NCI-H2171 (cell line): Measurements from ENCODE around the gene S100A12.
"Not testable (repeated sequence)": the region's sequence is repeated elsewhere in the genome, so short reads cannot be mapped to it uniquely, and the experiment has no call there.

Experiments
- DNase-seq: peaks from one replicate; lab custom pipeline; 2025; lab: John Stamatoyannopoulos, UW

Gene S100A12

DNA sequence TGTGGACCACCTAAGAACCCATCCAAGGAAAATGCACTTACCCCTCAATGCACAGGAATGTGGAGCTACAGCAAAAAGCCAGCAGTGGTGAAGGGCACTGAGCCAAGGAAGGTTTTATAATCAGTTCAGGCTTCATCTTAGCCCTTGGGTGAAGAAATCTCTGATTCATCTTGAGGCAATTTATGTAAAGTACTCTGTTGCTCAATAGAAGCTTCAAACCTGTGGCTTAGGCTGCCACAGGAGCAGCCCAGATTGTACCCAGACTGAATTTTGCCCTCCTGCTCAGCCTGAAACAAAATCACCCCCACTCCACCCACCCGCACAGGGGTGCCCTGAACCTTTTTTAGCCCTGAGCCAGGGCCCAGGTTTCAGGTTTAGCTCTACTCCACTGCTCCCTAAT, at the start of gene S100A12:
S100A12 (minus strand) TSS at position 111 of the 400 bp plus-strand sequence. CDS start 1,029 bp downstream, outside the sequence.
- DNase-seq = no peak

DNA sequence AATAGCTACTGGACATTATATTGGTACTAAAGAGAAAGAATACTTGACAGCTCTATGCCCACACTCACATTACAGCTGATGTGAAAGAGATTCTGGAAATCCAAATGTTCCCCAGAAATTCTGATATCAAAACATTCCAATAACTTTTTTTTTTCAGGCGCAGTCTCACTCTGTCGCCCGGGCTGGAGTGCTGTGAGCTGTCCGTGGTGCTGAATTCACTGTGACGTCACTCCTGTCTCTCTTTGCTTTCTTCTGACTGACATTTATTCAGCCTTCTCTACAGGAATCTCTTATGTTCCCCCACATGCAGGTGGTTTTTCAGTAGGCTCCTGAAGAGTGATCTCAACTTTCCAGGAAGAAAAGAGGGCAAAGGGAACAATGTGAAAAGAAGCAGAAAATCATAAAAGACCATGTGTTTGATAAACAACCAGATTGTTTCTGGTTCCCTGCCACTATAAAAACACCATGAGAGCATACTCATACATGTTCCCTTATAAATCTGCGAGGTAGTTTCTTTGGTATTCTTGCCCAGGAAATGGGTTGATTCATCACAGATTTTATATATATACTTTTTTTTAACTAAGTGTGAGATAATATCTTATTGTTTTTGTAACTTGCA, 47.1 kb upstream of the S100A12 start:
- DNase-seq = no peak

DNA sequence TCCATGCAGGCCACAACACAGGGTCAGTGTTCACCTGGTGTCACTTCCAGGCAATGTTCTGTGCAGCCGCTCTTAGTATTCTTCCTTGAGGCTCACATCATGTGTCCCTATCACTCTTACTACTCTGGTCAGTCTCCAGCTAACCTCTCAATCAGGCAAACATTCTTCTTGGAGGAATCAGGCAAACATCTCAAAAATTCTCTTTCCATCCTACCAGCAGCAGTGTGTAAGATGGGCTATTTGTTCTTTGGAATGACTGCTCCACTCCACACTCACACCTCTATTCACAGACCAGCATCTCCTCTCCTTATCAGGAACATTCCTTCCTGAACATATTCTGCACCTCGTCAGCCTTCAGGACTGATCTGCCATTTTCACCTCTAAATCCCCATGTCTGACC, 44.9 kb upstream of the S100A12 start:
- DNase-seq = no peak

DNA sequence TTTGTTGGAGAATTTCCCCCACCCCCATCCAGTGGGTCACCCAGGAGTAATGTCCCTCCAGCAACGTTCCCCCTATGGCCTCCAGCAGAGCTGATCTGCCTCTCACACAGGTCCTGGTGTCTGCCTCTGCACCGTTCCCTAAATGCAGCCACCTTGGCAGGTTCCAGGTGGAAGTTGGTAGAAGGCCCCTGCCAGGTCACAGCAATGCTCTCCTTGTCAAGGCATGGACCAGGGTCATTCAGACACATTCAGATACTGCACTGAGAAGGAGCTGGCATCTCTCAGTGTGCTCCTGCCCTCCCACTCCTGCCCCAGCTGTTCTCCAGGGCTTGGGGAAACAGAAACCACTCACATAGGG, 44.0 kb upstream of the S100A12 start:
- not testable (repeated sequence) for DNase-seq

DNA sequence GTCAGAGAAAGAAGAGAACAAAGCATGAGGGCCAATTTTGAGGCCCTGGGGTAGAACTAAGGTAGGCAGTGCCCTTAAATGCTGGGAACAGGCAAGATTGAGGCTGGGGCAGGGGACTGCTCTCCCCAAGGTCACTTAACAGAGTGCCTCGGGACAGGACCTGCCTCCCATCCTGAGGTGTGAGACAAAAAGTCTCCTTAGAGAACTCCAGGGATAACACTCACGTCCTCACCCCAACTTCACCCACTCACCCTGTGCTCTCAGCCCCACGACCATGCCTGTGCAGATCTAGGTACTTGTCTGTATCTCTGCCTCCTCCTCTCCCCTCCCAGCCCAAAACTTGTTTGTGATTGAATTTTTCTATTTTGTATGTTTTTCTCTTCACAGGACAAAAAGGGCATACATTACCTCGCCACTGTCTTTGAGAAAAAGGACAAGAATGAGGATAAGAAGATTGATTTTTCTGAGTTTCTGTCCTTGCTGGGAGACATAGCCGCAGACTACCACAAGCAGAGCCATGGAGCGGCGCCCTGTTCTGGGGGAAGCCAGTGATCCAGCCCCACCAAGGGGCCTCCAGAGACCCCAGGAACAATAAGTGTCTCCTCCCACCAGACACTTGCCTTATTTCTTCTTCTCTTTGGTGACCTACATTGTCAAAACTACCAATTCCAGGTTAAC, 43.5 kb upstream of the S100A12 start:
- not testable (repeated sequence) for DNase-seq

DNA sequence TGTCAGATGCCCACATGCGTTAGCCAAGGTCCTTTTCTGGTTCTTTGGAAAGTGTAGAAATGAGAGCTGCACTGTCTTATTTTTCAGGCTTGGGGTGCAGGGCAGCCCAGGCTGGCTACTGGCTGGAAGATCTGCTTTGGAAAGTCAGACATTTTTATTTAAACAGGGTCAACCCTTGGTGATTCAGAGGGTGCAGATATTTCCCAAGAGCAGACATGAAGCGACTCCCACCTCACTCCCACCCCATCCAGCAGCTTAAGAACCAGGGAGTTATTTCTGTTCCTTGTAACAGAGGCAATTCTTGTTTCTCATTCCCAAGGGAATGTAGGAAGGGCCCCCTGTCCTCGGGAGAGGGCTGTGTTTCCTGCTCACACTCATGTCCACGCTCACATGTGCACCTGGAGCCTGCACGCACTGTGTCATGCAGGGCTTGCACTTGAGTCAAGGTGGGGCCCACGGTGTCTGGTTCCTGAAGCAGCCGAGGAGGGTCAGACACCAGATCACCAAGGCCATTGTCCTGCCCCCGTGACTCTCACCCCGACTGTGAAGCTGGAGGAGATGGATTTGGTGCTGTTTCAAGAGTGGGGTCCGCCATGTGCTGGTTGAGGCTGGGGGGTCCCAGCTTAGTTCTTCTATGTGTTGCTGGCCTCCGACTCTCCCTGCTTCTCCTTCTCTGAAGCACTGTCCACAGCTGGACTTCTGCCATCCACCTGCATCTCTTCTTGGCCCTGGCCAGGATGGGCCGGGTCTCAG, 41.9 kb upstream of the S100A12 start:
- no peak for DNase-seq

DNA sequence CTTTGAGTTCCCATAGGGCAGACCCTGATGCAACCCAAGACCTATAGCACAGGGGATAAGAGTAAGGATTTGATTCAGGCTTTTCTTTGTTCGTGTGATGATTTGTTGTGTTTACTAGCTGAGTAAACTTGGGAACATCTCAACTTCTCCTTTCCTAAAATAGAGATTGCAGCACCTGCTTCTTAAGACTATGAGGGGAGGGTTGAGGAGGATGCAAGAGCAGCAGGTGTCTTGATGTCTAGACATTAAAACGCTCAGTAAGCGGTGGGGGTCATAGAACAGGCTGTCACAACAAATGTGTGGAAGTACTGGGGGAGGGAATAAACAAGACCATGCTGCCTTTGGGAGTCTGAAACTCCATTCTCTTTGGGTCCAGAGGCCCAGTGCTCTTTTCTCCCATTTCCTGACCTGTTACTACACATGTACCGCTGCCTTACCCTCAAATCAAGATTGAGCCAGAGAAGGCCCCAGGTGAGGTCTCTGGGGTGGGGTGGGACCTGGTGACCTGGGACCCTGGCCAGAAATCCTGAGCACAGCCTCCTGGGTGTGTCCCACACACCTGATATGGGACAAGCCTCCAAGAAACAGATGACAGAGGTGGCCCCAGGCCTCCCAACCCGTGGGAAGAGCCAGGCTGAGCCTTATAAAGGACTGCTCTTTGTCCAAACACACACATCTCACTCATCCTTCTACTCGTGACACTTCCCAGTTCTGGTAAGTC, 40.6 kb upstream of the S100A12 start, which contains the start of gene S100A7A:
S100A7A (plus strand) TSS at position 671 of the 721 bp plus-strand sequence. CDS start 1,563 bp downstream, outside the sequence.
- DNase-seq = no peak

DNA sequence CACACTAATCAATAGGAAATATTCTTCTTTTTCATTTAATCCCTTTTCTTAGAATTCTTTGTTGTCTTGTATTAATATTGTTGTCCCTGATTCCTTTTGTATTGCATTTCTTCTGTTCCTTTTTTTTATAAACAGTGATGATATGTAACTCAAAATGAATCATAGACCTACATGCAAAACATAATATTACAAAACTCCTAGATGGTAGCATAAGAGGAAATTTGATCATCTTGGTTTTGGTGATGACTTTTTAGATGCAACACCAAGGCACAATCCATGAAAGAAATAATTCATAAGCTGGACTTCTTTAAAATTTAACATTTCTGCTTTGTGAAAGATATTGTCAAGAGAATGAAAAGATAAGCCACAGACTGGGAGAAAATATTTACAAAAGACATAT, 38.5 kb upstream of the S100A12 start:
- DNase-seq = not testable (repeated sequence)

DNA sequence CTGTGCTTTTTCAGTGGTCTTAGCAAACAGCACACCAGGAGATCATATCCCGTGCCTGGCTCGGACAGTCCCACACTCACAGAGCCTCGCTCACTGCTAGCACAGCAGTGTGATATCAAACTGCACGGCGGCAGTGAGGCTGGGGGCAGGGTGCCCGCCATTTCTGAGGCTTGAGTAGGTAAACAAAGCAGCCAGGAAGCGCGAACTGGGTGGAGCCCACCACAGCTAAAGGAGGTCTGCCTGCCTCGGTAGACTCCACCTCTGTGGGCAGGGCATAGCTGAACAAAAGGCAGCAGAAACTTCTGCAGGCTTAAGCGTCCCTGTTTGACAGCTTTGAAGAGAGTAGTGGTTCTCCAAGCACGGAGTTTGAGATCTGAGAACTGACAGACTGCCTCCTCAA, 31.9 kb upstream of the S100A12 start:
- not testable (repeated sequence) for DNase-seq

DNA sequence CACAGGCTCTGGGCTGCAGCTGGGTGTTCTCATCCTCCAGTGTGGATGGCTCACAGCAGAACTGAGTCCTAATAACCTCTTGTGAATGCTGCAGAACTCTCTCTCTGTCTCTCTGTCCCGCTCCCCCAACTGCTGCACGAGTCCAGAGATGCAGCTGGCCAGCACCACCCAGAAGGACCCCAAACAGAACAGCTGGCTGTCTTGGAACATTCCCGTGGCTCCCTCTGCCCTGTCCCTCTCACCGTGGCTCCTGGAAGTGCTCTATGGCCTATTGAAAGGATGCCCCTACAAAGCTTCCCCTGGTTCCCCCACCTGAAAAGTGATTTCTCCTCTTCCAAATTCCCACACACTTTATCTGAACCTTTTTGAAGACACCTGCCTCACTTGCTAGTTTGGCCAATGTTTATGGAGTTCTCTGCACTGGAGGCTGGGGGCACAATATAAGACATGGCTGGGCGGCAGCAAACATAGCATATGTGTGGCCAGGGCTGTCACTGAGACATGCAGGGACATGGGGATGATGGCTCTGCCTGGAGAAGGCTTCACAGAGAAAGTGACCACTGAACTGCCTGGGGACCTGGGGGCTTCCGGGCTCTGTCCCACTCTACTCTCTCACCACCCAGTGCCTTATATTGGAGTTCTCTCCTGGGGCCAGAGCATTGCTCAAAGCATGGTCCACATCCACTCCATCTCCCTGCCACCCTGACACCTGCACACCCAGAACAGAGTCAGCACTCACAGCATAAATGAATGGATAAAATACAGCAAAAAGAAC, 30.6 kb upstream of the S100A12 start:
- DNase-seq = not testable (repeated sequence)

DNA sequence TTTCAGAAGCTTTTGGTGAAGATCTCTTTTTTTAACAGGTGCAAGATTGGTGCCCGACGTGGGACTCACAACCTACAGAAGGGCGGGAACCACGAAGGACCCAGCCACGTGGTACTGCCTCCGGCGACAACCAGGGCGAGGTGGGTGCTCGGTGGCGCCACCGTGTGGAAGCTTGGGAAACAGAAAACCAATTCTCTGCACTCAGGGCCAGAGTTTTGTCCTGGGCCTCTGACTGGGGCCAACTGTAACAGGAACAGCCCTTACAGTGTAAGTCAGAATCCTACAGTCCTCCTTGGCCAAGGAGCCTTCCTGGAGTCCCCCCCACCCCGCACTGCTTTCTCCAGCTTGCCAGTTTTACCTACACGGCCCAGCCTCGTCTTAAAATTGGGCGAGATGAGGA, 29.3 kb upstream of the S100A12 start:
- no peak for DNase-seq

DNA sequence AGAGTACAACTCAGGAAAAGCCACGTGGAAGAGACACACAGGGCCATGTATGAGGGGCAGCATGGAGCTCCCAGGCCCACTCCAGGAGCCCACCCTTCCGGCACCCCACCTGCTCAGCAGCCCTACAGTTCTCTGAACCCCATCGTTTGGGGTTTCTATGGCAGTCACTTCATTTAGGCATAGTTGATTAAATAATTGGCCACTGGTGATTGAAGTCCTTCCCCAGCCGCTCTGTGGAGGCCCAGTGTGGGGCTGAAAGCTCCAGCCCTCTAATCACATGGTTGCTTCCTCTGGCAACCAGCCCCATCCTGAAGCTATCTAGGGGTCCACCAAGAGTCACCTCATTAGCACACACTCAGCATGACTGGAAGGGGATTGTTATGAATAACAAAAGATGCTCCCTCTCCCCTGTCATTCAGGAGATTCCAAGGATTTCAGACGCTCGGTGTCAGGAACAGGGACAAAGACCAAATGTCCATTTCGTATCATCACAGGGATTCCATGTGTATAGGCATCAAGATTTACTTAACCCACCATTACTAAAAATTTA, 28.7 kb upstream of the S100A12 start:
- DNase-seq = no peak

DNA sequence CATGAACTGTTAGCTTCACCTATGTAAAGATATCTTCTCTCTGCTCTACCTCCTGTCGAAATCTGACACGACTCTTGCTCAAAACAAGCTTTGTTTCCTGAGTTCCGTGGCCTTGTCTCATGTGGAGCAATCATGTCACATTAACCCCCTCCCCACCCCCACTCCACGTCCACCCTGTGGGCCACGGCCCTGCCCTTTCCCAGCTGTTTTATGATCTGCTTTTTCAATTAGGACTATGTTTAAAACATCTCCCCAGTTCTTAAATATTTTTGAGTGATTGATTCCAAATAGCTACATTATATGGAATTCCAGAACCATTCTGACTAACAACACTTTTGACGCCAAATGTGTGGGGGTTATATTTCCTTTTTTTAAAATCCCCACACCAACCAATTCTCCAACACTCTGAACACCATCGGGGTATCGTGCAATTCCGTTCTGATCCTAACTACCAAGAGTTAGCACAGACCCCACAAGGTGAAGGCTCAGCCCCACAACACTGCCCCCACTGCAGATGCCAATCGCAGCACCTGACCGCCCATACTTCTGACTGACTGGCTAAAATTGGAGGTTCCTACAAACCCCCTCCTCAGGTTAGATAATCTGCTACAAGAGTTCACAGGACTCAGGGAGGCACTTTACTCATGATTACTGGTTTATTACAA, 28.1 kb upstream of the S100A12 start:
- DNase-seq = no peak

DNA sequence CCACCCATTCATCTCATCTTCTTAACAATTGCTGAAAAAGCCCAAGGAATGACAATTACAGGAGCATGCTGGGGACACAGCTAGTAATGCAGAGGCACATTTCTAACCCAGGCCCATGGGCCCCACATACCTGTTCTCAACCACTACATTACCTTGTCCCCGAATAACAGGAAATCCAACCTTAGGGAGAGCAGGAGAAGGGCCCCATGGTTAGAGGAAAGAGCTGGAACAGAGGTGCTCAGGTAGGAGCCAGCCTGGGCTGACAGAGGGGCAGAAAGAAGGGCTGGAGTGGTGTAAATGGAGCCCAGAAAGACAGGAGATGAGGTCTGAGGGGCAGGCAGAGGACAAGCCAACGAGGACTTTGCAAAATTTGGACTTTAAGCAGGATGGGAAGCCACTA, 26.8 kb upstream of the S100A12 start:
- DNase-seq = no peak

DNA sequence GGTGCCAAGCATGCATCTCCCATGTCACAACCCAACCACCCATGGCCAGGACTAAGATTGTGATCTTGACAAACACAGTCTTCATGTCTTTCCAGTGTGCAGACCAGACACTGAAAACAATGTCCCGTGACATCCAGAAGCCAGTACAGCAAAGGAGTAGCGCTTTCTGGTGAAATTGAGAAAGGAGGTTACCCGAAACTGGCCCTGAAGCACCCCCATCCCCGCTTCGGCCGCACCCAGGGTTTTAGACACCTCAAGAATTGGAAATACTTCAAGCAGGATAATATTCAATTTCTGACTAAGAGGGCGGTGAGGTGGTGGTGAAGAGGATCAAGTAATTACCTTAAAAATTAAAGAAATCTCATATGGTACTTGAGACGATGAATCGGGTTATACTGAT, 26.0 kb upstream of the S100A12 start:
- DNase-seq = no peak

DNA sequence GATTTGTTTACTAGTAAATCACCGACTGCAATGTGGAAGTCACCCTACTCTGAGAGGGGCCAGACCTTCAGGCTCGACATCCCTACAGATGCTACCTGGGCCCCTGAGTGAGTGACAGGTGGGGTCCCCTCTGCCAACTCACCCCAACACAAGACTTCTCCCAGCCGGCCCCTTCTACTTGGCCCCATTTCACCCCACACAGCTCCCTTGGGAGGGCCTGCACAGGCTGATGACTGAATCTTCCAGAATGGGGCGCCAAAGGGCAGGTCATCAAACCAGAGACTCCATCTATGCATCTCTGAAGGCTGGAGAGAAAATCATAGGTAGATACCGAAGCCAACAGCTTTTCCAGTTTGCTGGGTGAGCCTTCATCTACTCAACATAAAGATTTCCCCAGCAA, 24.8 kb upstream of the S100A12 start:
- no peak for DNase-seq

DNA sequence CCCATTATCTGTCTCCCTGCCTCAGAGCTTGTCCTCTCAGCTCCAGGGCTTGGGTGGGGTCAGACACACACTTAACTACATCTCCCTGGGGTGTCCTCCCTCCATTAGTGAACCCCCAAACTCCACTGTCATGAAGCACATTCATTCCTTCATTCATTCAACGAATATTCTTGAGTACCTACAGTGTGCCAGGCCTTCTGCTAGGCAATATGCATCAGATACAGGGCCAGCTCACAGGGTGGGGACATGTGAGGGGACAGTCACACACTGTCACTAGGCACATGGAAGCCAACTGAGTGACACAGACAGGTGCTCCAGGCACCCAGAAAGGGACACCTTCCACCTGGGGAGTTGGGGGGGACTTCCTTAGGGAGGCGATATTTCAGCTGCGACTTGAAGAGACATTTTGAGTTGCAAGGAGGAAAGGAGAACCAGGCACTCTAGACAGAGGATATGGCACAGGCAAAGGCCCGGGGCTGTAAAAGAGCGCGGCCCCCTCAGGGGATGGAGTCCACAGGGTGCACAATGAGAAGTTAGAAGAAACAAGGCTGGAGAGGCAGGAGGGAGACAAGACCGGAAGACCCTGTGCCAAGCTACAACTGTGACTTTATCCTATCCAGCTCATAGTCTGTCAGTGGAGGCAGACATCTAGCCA, 24.1 kb upstream of the S100A12 start:
- DNase-seq = no peak

DNA sequence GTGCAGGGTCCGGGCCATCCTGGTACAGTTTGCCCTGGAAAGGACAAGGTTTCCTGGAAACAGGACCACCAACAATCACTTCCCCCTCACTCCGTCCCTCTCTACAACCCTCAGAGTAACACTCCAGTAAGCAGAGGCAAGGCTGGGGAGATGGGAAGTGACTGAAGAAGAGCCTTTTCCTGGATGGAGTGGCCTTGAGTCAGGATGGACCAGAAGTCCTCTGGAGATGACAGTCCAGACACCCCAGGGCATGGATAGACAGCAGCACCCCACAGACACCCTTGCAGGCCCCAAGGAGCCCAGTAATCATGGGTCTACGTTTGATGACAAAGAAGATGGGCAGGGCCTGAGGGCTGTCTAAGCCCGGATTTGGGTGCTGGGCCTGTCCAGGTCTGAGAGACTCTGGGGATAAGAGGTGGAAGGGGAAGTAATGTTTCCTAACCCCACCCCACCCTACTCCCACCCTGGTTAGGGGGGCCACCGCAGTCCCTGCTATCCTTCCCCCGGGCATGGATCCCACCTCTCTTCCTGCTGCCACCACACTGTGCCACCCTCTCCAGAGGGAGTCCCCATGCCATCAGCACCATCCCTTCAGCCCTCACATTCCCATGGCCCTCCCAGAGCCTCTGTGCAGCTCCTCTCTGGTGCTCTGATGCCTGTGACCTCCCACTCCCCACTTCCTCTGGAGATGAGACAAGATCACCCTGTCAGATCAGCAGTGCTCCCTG, 22.7 kb upstream of the S100A12 start:
- DNase-seq = no peak
